Measurements from ENCODE around the gene CAMK2A. TPM values are rescaled to one million over a fixed set of nuclear protein-coding genes. Genes with fewer than 3 reads are reported as not detected.

The CAMK2A gene
- total RNA-seq, 4 donors from 2014 or later, result 1.2 TPM; not detected in 3

DNA sequence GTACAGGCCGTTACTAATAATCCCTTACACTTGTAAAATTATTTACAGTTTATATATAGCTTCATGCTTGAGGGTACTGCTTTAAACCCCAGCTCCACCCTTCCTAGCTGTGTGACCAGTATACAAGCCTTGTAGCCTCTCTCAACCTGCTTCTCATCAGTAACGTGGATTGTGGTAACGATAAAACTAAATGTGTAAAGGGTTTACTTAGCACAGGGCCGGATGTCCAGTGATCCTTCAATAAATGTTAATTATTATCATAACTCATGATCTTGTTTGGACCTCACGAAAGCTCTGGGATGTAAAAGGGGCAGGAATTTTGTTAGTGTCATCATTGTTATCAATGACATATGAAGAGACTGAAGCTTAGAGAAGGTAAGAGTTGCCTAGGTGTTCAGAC, 20.7 kb upstream of the CAMK2A start:
- no peak overlapping the region for H3K27ac ChIP-seq
- no peaks in the 10 kb centered on the region for H3K36me3 ChIP-seq
- TF ChIP-seq POLR2A (IDR thresholded peaks at IDR 0.05) (no peak), CTCF (IDR thresholded peaks at IDR 0.05) (no peak)
- H3K9me3 ChIP-seq, result no peaks in the 10 kb centered on the region
- no peak for DNase-seq
- no peaks in the 10 kb centered on the region for H3K4me1 ChIP-seq
- H3K4me3 ChIP-seq, result no peak overlapping the region
- H3K27me3 ChIP-seq, result no peaks in the 10 kb centered on the region

GRCh38 chr5:150309886-150310239, 20.3 kb upstream of the CAMK2A start:
- no peak for DNase-seq
- H3K4me3 ChIP-seq, result no peak overlapping the region
- no peaks in the 10 kb centered on the region for H3K27me3 ChIP-seq
- no peak overlapping the region for H3K27ac ChIP-seq
- H3K36me3 ChIP-seq, result no peaks in the 10 kb centered on the region
- TF ChIP-seq POLR2A (IDR thresholded peaks at IDR 0.05), result no peak
- no peak for TF ChIP-seq CTCF (IDR thresholded peaks at IDR 0.05)
- no peaks in the 10 kb centered on the region for H3K4me1 ChIP-seq
- no peaks in the 10 kb centered on the region for H3K9me3 ChIP-seq

- DNase-seq, result no peak
These were observed 19.7 kb upstream of the CAMK2A start for GRCh38 chr5:150309101-150309885.

GRCh38 chr5:150307617-150308426, 18.2 kb upstream of the CAMK2A start:
- no peak for DNase-seq
- Histone ChIP-seq H3K27ac (no peak overlapping the region), H3K9me3 (no peaks in the 10 kb centered on the region), H3K4me1 (peaks cover 0 to 6% (median 0%) of the 10 kb centered on the region in 4 donors), H3K27me3 (no peaks in the 10 kb centered on the region), H3K36me3 (no peaks in the 10 kb centered on the region), H3K4me3 (no peak overlapping the region)
- TF ChIP-seq CTCF (IDR thresholded peaks at IDR 0.05) (no peak), POLR2A (IDR thresholded peaks at IDR 0.05) (no peak)

More at GRCh38 chr5:150309101-150309885, 19.7 kb upstream of the CAMK2A start:
- Histone ChIP-seq H3K36me3 (no peaks in the 10 kb centered on the region), H3K4me3 (no peak overlapping the region), H3K27me3 (no peaks in the 10 kb centered on the region), H3K27ac (no peak overlapping the region), H3K9me3 (no peaks in the 10 kb centered on the region), H3K4me1 (no peaks in the 10 kb centered on the region)
- no peak for TF ChIP-seq CTCF (IDR thresholded peaks at IDR 0.05)
- TF ChIP-seq POLR2A (IDR thresholded peaks at IDR 0.05), result no peak

DNA sequence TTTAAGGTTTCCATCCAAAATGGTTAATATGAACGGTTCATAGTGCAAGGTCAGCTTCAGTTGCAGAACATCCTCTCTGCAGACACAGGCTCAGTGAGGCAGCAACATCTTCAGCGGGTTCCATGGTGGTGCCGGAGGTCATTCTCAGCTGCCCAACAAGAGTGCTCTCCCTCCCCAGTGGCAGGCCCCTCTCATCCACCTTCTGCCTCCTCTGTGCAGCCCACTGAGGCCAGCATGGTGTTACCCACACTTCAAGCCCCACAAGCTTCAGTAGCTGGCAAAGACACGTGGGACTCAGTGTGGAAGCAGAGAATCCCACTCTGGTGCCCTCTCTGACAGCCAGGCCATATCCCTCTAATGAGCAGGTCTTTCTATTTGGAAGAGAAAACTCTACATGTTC, 17.2 kb upstream of the CAMK2A start:
- no peak for TF ChIP-seq POLR2A (IDR thresholded peaks at IDR 0.05)
- no peak for TF ChIP-seq CTCF (IDR thresholded peaks at IDR 0.05)
- peaks cover 0 to 7% (median 3%) of the 10 kb centered on the region in 4 donors for H3K4me1 ChIP-seq
- DNase-seq, result no peak
- H3K9me3 ChIP-seq, result no peaks in the 10 kb centered on the region
- H3K27ac ChIP-seq, result no peak overlapping the region
- H3K4me3 ChIP-seq, result no peak overlapping the region
- H3K36me3 ChIP-seq, result no peaks in the 10 kb centered on the region
- no peaks in the 10 kb centered on the region for H3K27me3 ChIP-seq

All from Peyer's patch (tissue), 4 donors.